HG03432 (cell line): Measurements from ENCODE around the gene TLN1.

Experiments
- ATAC-seq: cut with Tn5 transposase; IDR thresholded peaks from one replicate; pipeline ENCODE4 v1.9.1; 2021; ENCODE audit warnings: mild to moderate bottlenecking, moderate library complexity; ENCODE audit not compliant: unreplicated experiment

The TLN1 gene

GRCh38 chr9:35665471-35665818 is 66.5 kb downstream of the TLN1 start:
- ATAC-seq: no peak

DNA sequence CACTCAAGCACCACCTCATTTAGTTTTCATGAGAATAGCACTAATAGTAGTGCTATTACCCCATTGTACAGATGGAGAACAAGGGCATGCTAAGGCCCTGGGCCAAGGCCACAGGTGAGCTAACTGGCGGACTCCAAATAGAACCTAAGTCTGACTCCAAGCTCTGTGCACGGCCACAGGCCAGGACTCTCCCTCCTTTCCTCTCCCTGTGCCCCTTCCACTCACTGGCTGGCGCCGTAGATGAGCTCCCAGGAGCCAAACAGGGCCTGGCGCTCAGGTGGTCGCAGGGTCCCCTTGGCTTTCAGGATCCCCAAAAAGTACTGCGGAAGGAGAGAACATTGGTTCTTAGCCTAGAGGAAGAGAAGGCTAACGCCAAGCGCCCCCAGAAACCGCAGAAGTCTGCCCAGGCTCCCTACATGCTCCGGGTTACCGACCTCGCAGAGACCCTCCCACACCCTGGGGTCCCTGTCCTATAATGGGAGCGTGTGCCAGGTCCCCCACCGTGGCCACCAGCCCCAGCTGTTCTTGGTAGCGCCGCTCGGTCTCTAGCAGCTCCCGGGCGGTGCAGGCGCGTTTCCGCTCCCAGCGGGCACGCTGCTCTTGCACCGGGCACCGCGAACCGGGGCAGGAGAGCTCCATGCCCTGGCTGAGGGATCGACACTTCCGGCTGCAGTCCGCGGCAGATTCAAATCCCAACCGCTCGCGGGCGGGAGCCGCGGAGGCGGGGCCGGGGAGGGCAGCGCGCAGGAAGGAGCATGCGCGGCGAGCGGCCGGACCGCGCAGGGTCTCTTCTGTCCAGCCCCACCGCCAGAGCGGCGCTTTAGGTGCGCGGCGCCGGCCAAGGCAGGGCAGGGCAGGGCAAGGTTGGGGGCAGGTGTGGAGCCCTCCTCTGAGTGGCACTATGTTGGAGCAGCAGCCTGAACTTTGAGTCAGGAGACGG is 67.2 kb downstream of the TLN1 start, which contains the start of gene ARHGEF39:
Gene ARHGEF39 (minus strand): TSS at position 665 of the 940 bp plus-strand sequence. CDS start 26 bp downstream, at position 639.
- ATAC-seq: peak; percentile 86

- no peak for ATAC-seq
Observed at GRCh38 chr9:35662437-35662836, 69.6 kb downstream of the TLN1 start.

DNA sequence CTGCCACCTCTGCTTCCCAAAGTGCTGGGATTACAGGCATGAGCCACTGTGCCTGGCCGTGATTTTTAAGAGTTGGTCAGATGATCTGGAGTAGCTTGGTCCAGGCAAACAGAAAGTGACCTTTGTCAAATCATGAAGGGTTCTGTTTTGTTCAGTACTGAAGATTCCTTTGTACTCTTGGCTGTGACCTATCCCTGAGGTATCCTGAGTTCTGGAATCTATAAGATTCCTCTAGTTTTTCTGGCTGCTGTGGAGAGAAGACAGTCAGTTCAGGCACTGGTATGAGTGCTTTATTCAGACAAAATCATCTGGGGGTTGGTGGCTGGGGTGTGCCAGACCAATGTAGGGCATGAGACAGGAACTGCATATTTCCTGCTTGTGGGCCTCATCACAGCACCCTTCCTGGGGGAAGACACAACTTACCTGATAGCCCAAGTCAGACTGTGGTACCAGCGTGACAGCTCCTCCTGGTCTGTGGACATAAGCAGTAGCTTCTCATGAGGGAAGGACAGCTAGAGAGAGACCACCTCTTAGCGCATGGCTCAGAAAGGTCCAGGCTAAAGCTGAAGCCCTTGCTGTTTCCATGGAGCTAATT is 70.1 kb downstream of the TLN1 start:
- ATAC-seq: no peak

DNA sequence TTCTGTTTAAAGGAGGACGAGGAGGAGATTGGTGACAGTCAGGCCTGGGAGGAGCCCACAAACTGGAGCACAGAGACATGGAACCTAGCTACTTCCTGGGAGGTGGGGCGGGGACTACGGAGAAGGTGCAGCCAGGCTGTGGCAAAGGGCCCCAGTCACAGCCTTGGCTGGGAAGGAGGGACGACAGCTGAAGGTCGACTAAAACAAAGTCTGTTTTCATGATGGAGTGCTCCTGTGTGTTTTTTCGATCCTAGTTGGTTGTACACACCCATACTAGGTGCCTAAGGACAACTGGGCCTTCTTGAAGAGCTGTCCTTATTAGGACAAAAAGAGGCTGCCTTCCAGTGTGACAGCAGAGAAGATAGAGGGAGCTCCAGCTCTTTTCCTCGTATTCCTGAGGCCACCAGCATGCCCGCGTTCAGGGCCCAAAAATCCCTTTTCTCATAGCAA is 71.0 kb downstream of the TLN1 start:
- no peak for ATAC-seq

- ATAC-seq: no peak
Observed at GRCh38 chr9:35659340-35659739, 72.7 kb downstream of the TLN1 start.

DNA sequence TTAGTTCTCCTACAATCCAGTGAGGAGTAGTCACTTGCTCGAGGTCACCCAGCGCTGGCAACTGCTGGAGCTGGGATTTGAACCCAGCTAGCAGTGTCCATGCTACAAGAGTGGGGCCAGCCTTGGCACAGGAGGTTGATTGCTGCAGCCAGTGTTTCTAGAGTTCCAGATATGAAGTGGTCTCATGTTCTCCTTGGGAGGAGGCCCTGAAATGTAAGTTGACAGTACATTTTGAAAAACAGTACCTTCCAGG is 73.1 kb downstream of the TLN1 start:
- ATAC-seq: no peak

DNA sequence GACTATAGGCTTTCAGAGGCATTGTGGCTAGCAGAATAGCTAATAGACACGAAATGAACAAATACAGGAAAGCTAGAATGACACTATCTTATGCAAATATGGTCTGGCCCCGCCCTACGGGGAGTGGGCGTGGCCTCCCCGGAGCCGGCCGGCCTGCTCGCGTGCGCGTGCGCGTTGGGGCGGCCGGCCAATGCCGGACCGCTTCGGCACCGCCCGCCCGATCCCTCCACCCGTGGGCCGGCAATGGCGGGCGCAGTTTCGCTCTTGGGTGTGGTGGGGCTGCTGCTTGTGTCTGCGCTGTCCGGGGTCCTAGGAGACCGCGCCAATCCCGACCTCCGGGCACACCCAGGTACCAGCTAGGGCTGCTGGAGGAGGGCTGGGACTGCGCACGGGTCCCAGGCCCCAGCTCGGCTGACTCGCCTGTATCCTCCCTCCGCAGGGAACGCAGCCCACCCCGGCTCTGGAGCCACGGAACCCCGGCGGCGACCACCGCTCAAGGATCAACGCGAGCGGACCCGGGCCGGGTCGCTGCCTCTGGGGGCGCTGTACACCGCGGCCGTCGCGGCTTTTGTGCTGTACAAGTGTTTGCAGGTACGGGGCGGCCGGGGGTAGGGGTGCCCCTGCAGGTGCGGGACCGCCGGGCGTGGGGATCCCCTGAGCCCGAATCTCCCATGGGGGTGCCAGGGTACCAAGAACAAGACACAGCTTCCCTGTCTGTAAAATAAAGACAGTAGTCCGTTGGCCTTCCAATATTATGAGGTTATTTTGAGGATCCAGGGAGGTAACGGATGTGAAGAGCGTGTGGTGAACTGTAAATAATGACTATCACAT is 73.6 kb downstream of the TLN1 start, which contains the start of gene CCDC107:
Gene CCDC107 (plus strand): TSS at position 156 of the 831 bp plus-strand sequence. CDS start 88 bp downstream, at position 244.
- ATAC-seq: peak; percentile 66

GRCh38 chr9:35657546-35658136 is 74.4 kb downstream of the TLN1 start, which contains the start of gene RMRP:
Gene RMRP (minus strand): TSS chr9:35658019.
- peak; percentile 86 for ATAC-seq

DNA sequence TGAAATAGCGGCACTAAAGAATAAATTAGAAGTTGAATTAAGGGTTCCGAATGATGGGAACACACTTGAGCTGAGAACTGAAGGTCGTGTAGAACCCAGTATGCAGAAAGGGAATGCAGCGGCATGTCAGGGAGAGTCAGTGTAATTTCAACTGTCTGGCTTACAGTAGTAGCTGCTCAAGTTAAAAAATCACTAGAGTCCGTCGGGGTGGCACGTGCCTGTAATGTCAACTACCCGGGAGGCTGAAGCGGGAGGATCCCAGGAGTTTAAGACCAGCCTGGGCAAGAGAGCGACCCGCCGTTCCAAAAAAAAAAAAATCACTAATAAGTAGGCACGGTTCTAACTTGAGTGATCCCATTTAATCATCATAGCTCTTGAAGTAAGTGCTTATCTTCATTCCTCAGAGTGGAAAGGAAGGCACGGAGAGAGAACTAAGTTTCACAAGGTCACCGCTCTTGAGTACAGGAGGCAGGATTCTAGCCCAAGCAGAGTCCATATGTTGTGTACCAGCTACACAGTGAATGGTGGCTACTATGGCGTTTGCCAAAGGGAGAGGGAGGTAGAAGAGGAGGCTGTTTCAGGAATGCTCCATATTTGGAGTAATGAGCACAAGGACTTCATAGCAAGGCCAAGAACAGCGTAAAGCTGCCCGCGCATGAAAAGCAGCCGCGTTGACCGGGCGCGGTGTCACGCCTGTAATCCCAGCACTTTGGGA is 75.0 kb downstream of the TLN1 start:
- no peak for ATAC-seq

DNA sequence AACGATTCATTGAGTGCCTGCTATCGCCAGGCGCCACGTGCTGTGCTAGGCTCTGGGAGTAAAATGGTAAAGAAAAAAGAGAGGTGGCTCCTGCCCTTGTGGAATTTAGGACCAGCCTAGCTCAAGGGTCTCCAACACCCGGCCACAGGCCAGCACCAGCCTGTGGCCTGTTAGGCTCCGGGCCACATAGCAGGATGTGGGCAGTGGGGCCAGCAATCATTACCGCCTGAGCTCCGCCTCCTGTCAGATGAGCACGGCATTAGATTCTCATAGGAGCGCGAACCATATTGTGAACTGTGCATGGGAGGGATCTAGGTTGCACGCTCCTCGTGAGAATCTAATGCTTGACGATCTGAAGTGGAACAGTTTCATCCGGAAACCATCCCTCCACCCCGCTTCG is 75.6 kb downstream of the TLN1 start:
- ATAC-seq: no peak

GRCh38 chr9:35653611-35654010 is 78.4 kb downstream of the TLN1 start:
- no peak for ATAC-seq

DNA sequence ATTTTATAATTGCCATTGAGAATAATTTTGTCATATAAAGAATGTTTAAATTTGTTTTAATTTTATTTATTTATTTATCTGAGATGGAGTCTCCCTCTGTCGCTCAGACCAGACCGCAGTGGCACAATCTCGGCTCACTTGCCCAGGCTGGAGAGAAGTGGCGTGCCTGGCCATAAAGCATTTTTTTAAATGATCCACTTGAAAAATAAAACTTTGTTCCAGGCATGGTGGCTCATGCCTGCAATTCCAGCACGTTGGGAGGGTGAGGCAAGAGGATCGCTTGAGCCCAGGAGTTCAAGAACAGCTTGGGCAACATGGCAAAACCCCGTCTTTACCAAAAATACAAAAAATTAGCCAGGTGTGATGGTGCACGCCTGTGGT is 79.2 kb downstream of the TLN1 start:
- no peak for ATAC-seq

- ATAC-seq: no peak
Observed at GRCh38 chr9:35651956-35652828, 79.8 kb downstream of the TLN1 start.

GRCh38 chr9:35650341-35651158 is 81.4 kb downstream of the TLN1 start, which contains the start of gene SIT1:
Gene SIT1 (minus strand): TSS chr9:35650931. CDS start chr9:35650853, 78 bp downstream.
- no peak for ATAC-seq

DNA sequence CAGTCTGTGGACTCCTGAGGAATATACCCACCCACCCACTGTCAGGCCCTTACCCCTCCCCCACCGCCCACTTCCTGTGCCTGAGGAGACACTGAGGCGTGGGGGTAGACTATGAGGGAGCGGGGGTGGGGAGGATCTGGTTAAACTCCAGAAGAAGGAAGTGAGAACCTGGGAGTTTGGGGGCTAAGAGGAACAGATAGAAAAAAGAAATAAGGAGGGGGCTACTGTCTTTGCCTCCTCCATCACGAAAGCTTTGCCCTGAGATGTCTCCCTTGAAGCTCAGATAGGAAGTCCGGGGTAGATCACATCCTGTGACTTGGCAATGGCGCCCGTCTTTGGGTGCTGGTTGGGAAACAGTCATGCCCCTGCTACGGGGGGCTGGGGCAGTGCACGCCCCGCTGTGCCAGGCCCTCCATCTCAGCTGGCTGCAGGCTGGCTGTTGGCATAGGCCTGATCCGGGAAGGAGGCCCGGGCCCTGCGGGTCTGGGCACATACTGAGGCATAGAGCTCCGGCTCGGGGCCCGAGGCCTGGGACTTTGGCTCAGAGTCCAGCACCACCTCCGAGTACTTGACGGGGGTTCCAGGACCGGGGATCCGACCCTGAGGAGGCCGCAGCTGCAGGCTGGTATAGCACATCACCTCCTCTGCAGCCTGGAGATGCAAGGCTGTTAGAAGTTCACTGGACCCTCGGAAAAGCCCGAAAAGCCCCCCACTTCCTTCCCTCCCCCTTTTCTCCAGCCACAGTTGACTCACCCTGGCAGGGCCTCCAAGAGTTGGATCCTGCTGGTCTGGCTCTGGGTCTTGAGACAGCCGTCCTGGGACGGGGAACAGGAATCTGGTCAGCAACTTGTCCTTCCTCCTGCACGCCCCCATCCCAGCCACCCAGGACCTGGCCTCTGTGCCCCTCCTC is 82.3 kb downstream of the TLN1 start:
- no peak for ATAC-seq
